Spleen (tissue), 11 donors: ENCODE measurements around the gene SMIM14. TPM values are rescaled to one million over a fixed set of nuclear protein-coding genes. Genes with fewer than 3 reads are reported as not detected.
"Not testable (repeated sequence)": the region's sequence is repeated elsewhere in the genome, so short reads cannot be mapped to it uniquely, and the experiment has no call there.

Source experiments
- DNase-seq: peaks from one replicate; pipeline ENCODE4 v3.0.0-alpha.2; 2020
- H3K27ac ChIP-seq, 8 donors: fragments of 200-600 bp; sonication (generic) in 7 of 8; 1 replicate in 4 of 8; 2 replicates in 4 of 8; pipeline versions ENCODE4 v1.5.0 to v1.8.0; 2016 to 2021; ENCODE audit warnings: inconsistent platforms in 4 of 8, mild to moderate bottlenecking in 4 of 8, moderate library complexity in 1 of 8
- H3K27me3 ChIP-seq, 7 donors: fragments of 200-600 bp; sonication (generic) in 6 of 7; replicated peaks in 1 of 7; 1 replicate in 4 of 7; 2 replicates in 3 of 7; pipeline versions ENCODE4 v1.5.0 to v1.8.0; 2016 to 2021; ENCODE audit warnings: inconsistent platforms in 3 of 7, mild to moderate bottlenecking in 1 of 7
- H3K36me3 ChIP-seq, 6 donors: fragments of 200-600 bp; sonication (generic) in 5 of 6; 1 replicate in 4 of 6; 2 replicates in 2 of 6; pipeline versions ENCODE4 v1.5.0 to v1.8.0; 2016 to 2021; ENCODE audit warnings: inconsistent platforms in 2 of 6
- H3K4me1 ChIP-seq, 6 donors: fragments of 200-600 bp; sonication (generic) in 5 of 6; 1 replicate in 3 of 6; 2 replicates in 3 of 6; pipeline versions ENCODE4 v1.5.0 to v1.8.0; 2016 to 2021; ENCODE audit warnings: inconsistent platforms in 3 of 6
- H3K4me3 ChIP-seq, 8 donors: fragments of 200-600 bp; sonication (generic) in 7 of 8; 1 replicate in 4 of 8; 2 replicates in 4 of 8; pipeline versions ENCODE4 v1.5.0 to v1.8.0; 2016 to 2021; ENCODE audit warnings: inconsistent platforms in 4 of 8, mild to moderate bottlenecking in 4 of 8, moderate library complexity in 2 of 8
- H3K9me3 ChIP-seq, 8 donors: fragments of 200-600 bp; sonication (generic) in 7 of 8; 1 replicate in 4 of 8; 2 replicates in 4 of 8; pipeline versions ENCODE4 v1.5.0 to v1.8.0; 2016 to 2021; ENCODE audit warnings: inconsistent platforms in 4 of 8
- POLR2A ChIP-seq, 3 donors: fragments of 450-650 bp; IDR thresholded peaks; one replicate each; pipeline ENCODE4 v1.5.1; 2017; ENCODE audit warnings: antibody characterized with exemption in 3 of 3, mild to moderate bottlenecking in 1 of 3
- POLR2AphosphoS5 ChIP-seq, 3 donors: sonication (generic); formaldehyde crosslinking; IDR thresholded peaks; one replicate each; pipeline ENCODE4 v1.5.1; 2017; ENCODE audit warnings: antibody characterized with exemption in 3 of 3
- WGBS, 5 donors: extraction: QIAGEN DNeasy Blood & Tissue Kit in 3 of 5; methylation state at CpG; one replicate each; pipeline versions ENCODE4 v1.1.5 to v1.1.7; 2013 to 2018; 5-methylcytosine and 5-hydroxymethylcytosine counted together
- intact Hi-C: fragments of 100-400 bp; cut with DNase I; formaldehyde crosslinking; loops from one replicate; pipeline ENCODE4 v1.15.0; 2023; ENCODE audit warnings: low total_unique reads
- polyA plus RNA-seq, 3 donors: library from polyadenylated mRNA; stranded (reverse); fragments of 200-250 nt; gene quantifications; one replicate each; pipeline ENCODE4 v1.2.1, GENCODE V29; 2013
- total RNA-seq, 7 donors: library from RNA; depleted of rRNA in 3 of 7; stranded (reverse); fragments of >200 nt in 3 of 7; fragmentation: NEBNext Ultra II Directional in 4 of 7; extraction: Animal tissue kit (Norgen Biotek cat#: 25700) in 4 of 7; gene quantifications; one replicate each; pipeline versions ENCODE4 v1.1.0 to v1.2.1, GENCODE V29; 2016 to 2021
- TF ChIP-seq, protein P1 (sequence below), 11 experiments: fragments of 200-600 bp in 7 of 11; fragments of 450-650 bp in 4 of 11; sonication (generic) in 4 of 11; IDR thresholded peaks in 8 of 11; conservative IDR thresholded peaks in 3 of 11; 1 replicate in 7 of 11; 2 replicates in 4 of 11; pipeline versions ENCODE4 v1.4.0 to v1.8.0; 2016 to 2021; ENCODE audit warnings: antibody characterized with exemption in 11 of 11, inconsistent platforms in 4 of 11, mild to moderate bottlenecking in 1 of 11
- donor health status: healthy with polysubstance abuse.
- donor health status: DM: no; HTN: no; CAD: no; lungs with moderate emphysema.
- donor health status: DM: no; HTN: no; CAD: no.
- donor health status: Bipolar disorder and iron deficiency.
- donor health status: healthy.
- donor health status: DM: no; HTN: no; CAD: no.
- donor health status: DM: yes; HTN: yes; CAD: no.

SMIM14 gene
- total and polyA plus RNA-seq, 10 donors = 33.4 to 111 (median 64.4) TPM

DNA sequence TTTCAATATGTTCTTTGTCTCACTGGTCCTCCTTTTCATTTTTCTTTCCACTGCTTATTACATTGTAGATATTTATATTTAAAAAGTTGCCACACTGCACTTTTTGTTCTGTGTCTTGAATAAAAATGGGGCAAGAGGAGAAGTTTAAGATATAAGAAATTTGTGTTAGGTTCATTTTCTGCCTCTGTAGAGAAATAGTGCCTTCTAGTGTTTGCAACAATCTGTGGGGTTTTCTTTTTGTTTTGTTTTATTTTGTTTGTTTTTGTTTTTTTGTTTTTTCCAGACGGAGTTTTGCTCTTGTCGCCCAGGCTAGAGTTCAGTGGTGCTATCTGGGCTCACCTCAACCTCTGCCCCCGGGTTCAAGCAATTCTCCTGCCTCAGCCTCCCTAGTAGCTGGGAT is 20.1 kb upstream of the SMIM14 start:
- TF ChIP-seq POLR2A (IDR thresholded peaks at IDR 0.05) (no peak), POLR2AphosphoS5 (IDR thresholded peaks at IDR 0.05) (no peak)
- TF ChIP-seq, protein P1, sequence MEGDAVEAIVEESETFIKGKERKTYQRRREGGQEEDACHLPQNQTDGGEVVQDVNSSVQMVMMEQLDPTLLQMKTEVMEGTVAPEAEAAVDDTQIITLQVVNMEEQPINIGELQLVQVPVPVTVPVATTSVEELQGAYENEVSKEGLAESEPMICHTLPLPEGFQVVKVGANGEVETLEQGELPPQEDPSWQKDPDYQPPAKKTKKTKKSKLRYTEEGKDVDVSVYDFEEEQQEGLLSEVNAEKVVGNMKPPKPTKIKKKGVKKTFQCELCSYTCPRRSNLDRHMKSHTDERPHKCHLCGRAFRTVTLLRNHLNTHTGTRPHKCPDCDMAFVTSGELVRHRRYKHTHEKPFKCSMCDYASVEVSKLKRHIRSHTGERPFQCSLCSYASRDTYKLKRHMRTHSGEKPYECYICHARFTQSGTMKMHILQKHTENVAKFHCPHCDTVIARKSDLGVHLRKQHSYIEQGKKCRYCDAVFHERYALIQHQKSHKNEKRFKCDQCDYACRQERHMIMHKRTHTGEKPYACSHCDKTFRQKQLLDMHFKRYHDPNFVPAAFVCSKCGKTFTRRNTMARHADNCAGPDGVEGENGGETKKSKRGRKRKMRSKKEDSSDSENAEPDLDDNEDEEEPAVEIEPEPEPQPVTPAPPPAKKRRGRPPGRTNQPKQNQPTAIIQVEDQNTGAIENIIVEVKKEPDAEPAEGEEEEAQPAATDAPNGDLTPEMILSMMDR (IDR thresholded peaks at IDR 0.05 in 8 of 11, conservative IDR thresholded peaks at IDR 0.05 in 3 of 11) = peak in 2 of 11 experiments; percentile 17
- Histone ChIP-seq H3K4me1 (peaks cover 0 to 19% (median 4%) of the 10 kb centered on the region in 6 donors), H3K9me3 (no peaks in the 10 kb centered on the region), H3K4me3 (no peak overlapping the region), H3K27me3 (no peaks in the 10 kb centered on the region), H3K36me3 (no peaks in the 10 kb centered on the region), H3K27ac (no peak overlapping the region)
- intact Hi-C loops = no loop called here
- WGBS, 5 donors = 86 to 90% (median 89%) methylated on average over 3 of the region's 3 CpGs
- DNase-seq = no peak

DNA sequence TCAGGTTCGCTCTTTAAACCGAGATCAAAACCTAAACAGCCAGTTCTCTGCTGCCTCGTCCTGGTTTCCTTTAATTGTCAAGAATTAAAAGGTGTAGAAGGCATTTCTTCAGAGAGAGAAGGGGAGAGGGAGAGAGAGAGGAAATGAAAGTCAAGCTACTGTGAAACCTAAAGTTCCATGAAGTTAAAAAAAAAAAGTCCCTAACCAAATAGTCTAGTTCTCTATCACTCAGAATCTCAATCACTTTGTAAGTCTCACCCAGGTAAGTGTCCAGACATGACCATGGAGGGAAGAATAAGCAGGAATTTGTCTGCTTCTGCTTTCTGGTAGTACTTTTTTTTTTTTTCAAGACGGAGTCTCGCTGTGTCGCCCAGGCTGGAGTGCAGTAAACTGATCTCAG is 18.8 kb upstream of the SMIM14 start:
- peak overlapping the region in 1 of 8 donors; percentile 9 for H3K4me3 ChIP-seq
- intact Hi-C loops = no loop called here
- no peaks in the 10 kb centered on the region for H3K9me3 ChIP-seq
- WGBS, 5 donors = 54 to 73% (median 62%) methylated on average over 6 of the region's 6 CpGs
- DNase-seq = no peak
- TF ChIP-seq POLR2AphosphoS5 (IDR thresholded peaks at IDR 0.05) = no peak
- H3K4me1 ChIP-seq = peaks cover 0 to 19% (median 4%) of the 10 kb centered on the region in 6 donors
- no peak overlapping the region for H3K27ac ChIP-seq
- no peaks in the 10 kb centered on the region for H3K27me3 ChIP-seq
- H3K36me3 ChIP-seq = no peaks in the 10 kb centered on the region

DNA sequence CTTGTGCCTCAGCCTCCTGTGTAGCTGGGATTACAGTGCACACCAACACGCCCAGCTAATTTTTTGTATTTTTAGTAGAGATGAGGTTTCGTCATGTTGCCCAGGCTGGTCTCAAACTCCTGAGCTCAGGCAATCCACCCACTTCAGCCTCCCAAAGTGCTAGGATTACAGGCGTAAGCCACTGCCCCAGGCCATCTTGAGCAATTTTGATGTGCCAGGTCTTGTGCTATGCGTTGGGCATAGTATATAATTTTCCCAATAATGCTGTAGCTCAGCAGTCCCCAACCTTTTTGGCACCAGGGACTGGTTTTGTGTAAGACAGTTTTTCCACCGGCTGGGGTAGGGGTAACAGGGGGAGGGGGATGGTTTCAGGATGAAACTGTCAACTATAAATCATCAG is 18.0 kb upstream of the SMIM14 start:
- 87 to 94% (median 88%) methylated on average over 5 of the region's 5 CpGs for WGBS, 5 donors
- peaks cover 0 to 19% (median 4%) of the 10 kb centered on the region in 6 donors for H3K4me1 ChIP-seq
- intact Hi-C loops, H3K36me3 ChIP-seq, DNase-seq, H3K4me3 ChIP-seq, H3K27ac ChIP-seq, H3K27me3 ChIP-seq, H3K9me3 ChIP-seq: not testable (repeated sequence)

GRCh38 chr4:39655876-39656275 is 17.2 kb upstream of the SMIM14 start:
- Histone ChIP-seq H3K27ac (no peak overlapping the region), H3K4me1 (peaks cover 0 to 19% (median 5%) of the 10 kb centered on the region in 6 donors), H3K4me3 (no peak overlapping the region), H3K27me3 (no peaks in the 10 kb centered on the region), H3K9me3 (no peaks in the 10 kb centered on the region), H3K36me3 (no peaks in the 10 kb centered on the region)
- intact Hi-C loops = no loop called here
- 81 to 88% (median 86%) methylated on average over 3 of the region's 3 CpGs for WGBS, 5 donors
- TF ChIP-seq POLR2AphosphoS5 (IDR thresholded peaks at IDR 0.05) = no peak
- TF ChIP-seq, protein P1 (IDR thresholded peaks at IDR 0.05 in 8 of 11, conservative IDR thresholded peaks at IDR 0.05 in 3 of 11) = no peak
- DNase-seq = no peak

GRCh38 chr4:39655211-39655610 is 16.5 kb upstream of the SMIM14 start:
- H3K27me3 ChIP-seq = no peaks in the 10 kb centered on the region
- no peak overlapping the region for H3K27ac ChIP-seq
- H3K9me3 ChIP-seq = no peaks in the 10 kb centered on the region
- no peaks in the 10 kb centered on the region for H3K36me3 ChIP-seq
- intact Hi-C loops = no loop called here
- no peak for DNase-seq
- peaks cover 0 to 19% (median 5%) of the 10 kb centered on the region in 6 donors for H3K4me1 ChIP-seq
- no peak overlapping the region for H3K4me3 ChIP-seq
- TF ChIP-seq, protein P1 (IDR thresholded peaks at IDR 0.05 in 8 of 11, conservative IDR thresholded peaks at IDR 0.05 in 3 of 11) = no peak
- TF ChIP-seq POLR2A (IDR thresholded peaks at IDR 0.05) (no peak), POLR2AphosphoS5 (IDR thresholded peaks at IDR 0.05) (no peak)

DNA sequence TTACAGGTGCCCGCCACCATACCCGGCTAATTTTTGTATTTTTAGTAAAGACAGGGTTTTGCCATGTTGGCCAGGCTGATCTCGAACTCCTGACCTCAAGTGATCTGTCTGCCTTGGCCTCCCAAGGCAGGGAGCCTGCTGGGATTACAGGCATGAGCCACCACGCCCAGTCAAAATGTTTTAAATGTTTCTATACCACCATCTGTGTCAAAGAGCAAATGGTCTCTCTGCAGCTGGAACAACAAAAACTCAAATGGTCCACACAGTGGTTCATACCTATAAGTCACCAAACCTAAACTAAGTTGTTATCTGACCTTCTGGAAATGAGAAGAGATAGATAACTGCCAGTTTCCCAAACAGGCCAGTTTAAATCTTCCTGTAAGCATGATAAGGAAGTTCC is 12.9 kb upstream of the SMIM14 start:
- H3K4me3 ChIP-seq, intact Hi-C loops, H3K27me3 ChIP-seq, DNase-seq, H3K27ac ChIP-seq, H3K36me3 ChIP-seq, H3K4me1 ChIP-seq, H3K9me3 ChIP-seq: not testable (repeated sequence)
- WGBS, 5 donors = 93 to 97% (median 95%) methylated on average over 4 of the region's 4 CpGs
